ENCODE measurements around the gene ZNF598. TPM values are rescaled to one million over a fixed set of nuclear protein-coding genes. Genes with fewer than 3 reads are reported as not detected.

Gene ZNF598
- total and polyA plus RNA-seq, 2 of the 13 experiments (the other 11 are each of a cell fraction or from before 2014, with no cell fraction given) = 13.5 to 14.2 TPM

DNA sequence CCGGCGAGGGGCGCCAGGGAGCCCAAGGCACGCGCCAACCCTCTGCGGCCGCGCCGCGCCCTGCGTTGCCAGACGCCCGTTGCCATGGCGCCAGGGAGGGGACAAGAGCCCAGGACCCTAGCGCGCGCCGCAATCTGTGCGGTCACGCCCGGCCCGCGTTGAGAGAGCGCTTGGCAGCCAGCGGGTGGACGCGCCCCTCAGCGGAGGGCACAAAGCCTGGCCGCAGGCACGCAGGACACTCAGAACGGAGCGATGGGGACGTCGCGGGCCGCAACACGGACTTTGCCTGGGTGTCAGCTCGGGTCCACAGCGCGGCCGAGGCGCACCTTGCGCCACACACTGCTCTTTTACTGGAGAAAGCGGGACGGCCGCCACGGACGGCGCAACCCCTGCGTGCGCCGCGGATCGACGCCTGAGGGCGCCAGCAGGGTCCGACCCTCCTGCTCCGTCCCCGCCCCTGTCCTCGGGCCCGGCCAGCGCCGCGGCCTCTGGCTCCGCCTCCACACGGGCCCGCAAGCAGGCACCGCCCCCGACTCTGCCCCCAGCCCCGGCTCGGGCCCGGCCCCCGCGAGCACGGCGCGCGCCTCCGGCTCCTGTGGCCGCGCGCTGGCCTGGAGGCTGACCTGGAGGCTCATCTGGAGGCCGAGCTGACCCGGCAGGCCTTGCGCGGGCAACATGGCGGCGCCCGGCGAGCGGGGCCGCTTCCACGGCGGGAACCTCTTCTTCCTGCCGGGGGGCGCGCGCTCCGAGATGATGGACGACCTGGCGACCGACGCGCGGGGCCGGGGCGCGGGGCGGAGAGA lies 25.9 kb downstream of the ZNF598 start, which contains the start of gene GFER (continued):
- TF ChIP-seq, protein P1, sequence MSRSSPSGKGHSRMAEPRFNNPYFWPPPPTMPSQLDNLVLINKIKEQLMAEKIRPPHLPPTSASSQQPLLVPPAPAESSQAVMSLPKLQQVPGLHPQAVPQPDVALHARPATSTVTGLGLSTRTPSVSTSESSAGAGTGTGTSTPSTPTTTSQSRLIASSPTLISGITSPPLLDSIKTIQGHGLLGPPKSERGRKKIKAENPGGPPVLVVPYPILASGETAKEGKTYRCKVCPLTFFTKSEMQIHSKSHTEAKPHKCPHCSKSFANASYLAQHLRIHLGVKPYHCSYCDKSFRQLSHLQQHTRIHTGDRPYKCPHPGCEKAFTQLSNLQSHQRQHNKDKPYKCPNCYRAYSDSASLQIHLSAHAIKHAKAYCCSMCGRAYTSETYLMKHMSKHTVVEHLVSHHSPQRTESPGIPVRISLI (CRISPR knock-in tag; IDR thresholded peaks at IDR 0.05; ENCODE audit: borderline replicate concordance) = no peak; the same call in 1 of the 2 replicates
- TF ChIP-seq GTF2F1 (IDR thresholded peaks at IDR 0.05; ENCODE audit: low read length) (no peak), ZNF530 (CRISPR knock-in tag; IDR thresholded peaks at IDR 0.05; ENCODE audit: low read depth) (no peak), FOXA3 (CRISPR knock-in tag; IDR thresholded peaks at IDR 0.05) (peak; percentile 60), SMC3 (IDR thresholded peaks at IDR 0.05; ENCODE audit: low read length) (no peak), SRF (IDR thresholded peaks at IDR 0.05; ENCODE audit: low read depth, low read length) (no peak), CHCHD3 (CRISPR knock-in tag; IDR thresholded peaks at IDR 0.05) (no peak), ZNF629 (CRISPR knock-in tag; conservative IDR thresholded peaks at IDR 0.05) (no peak), CEBPB (IDR thresholded peaks at IDR 0.05; ENCODE audit: borderline replicate concordance, low read depth, low read length) (peak; percentile 75), HNRNPH1 (optimal IDR thresholded peaks at IDR 0.05; ENCODE audit: low read depth, low read length) (no peak), HNRNPUL1 (IDR thresholded peaks at IDR 0.05; ENCODE audit: low read depth, low read length) (no peak; the same call in 1 of the 2 replicates), CREM (IDR thresholded peaks at IDR 0.05) (no peak), CREM (CRISPR knock-in tag; IDR thresholded peaks at IDR 0.05) (no peak), ZNF468 (CRISPR knock-in tag; IDR thresholded peaks at IDR 0.05) (0 out of 2 replicates have a peak, but pooled peaks have one; percentile 14), NPAS2 (CRISPR knock-in tag; IDR thresholded peaks at IDR 0.05; ENCODE audit: borderline replicate concordance) (no peak)
- TF ChIP-seq, protein P2, sequence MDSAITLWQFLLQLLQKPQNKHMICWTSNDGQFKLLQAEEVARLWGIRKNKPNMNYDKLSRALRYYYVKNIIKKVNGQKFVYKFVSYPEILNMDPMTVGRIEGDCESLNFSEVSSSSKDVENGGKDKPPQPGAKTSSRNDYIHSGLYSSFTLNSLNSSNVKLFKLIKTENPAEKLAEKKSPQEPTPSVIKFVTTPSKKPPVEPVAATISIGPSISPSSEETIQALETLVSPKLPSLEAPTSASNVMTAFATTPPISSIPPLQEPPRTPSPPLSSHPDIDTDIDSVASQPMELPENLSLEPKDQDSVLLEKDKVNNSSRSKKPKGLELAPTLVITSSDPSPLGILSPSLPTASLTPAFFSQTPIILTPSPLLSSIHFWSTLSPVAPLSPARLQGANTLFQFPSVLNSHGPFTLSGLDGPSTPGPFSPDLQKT (CRISPR knock-in tag; IDR thresholded peaks at IDR 0.05; ENCODE audit: borderline replicate concordance) = no peak
- TF ChIP-seq, protein P3, sequence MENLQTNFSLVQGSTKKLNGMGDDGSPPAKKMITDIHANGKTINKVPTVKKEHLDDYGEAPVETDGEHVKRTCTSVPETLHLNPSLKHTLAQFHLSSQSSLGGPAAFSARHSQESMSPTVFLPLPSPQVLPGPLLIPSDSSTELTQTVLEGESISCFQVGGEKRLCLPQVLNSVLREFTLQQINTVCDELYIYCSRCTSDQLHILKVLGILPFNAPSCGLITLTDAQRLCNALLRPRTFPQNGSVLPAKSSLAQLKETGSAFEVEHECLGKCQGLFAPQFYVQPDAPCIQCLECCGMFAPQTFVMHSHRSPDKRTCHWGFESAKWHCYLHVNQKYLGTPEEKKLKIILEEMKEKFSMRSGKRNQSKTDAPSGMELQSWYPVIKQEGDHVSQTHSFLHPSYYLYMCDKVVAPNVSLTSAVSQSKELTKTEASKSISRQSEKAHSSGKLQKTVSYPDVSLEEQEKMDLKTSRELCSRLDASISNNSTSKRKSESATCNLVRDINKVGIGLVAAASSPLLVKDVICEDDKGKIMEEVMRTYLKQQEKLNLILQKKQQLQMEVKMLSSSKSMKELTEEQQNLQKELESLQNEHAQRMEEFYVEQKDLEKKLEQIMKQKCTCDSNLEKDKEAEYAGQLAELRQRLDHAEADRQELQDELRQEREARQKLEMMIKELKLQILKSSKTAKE (CRISPR knock-in tag; IDR thresholded peaks at IDR 0.05; ENCODE audit: borderline replicate concordance) = no peak; the same call in 1 of the 2 replicates
- TF ChIP-seq, protein P4, sequence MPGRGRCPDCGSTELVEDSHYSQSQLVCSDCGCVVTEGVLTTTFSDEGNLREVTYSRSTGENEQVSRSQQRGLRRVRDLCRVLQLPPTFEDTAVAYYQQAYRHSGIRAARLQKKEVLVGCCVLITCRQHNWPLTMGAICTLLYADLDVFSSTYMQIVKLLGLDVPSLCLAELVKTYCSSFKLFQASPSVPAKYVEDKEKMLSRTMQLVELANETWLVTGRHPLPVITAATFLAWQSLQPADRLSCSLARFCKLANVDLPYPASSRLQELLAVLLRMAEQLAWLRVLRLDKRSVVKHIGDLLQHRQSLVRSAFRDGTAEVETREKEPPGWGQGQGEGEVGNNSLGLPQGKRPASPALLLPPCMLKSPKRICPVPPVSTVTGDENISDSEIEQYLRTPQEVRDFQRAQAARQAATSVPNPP (CRISPR knock-in tag; IDR thresholded peaks at IDR 0.05) = no peak; the same call in 1 of the 2 replicates
- TF ChIP-seq, protein P5, sequence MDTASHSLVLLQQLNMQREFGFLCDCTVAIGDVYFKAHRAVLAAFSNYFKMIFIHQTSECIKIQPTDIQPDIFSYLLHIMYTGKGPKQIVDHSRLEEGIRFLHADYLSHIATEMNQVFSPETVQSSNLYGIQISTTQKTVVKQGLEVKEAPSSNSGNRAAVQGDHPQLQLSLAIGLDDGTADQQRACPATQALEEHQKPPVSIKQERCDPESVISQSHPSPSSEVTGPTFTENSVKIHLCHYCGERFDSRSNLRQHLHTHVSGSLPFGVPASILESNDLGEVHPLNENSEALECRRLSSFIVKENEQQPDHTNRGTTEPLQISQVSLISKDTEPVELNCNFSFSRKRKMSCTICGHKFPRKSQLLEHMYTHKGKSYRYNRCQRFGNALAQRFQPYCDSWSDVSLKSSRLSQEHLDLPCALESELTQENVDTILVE (CRISPR knock-in tag; IDR thresholded peaks at IDR 0.05) = peak; percentile 54; the same call in 1 of the 2 replicates
- TF ChIP-seq, protein P6, sequence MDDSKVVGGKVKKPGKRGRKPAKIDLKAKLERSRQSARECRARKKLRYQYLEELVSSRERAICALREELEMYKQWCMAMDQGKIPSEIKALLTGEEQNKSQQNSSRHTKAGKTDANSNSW (CRISPR knock-in tag; IDR thresholded peaks at IDR 0.05; ENCODE audit: borderline replicate concordance) = no peak

Data from HepG2 (cell line).